IMR-90 (cell line): ENCODE data around the gene SRSF10. TPM values are rescaled to one million over a fixed set of nuclear protein-coding genes. Genes with fewer than 3 reads are reported as not detected.

Experiments used
- ATAC-seq: fragments of 200-7000 bp; cut with Tn5 transposase; 2 replicates; pipeline ENCODE4 v1.9.1; 2020; ENCODE audit warnings: low read depth, mild to moderate bottlenecking, moderate library complexity
- BruUV-seq: library from RNA; stranded (reverse); fragments of 400-500 nt; replicated peaks from 2 replicates; lab custom pipeline; 2021; lab: Mats Ljungman, UMichigan
- CTCF ChIA-PET: fragments of 300-600 bp; formaldehyde crosslinking; extraction: SDS; loops from one replicate; lab custom pipeline; 2021; ENCODE audit warnings: antibody characterized with exemption; lab: Yijun Ruan, JAX
- POLR2A ChIA-PET: fragments of 300-600 bp; sonication (Branson Sonifier 250); formaldehyde crosslinking; loops from one replicate; lab custom pipeline; 2022; ENCODE audit warnings: antibody characterized with exemption; ENCODE audit not compliant: unreplicated experiment; lab: Charles Lee
- DNase-seq: peaks from one replicate; pipeline ENCODE4 v3.0.0; 2013
- H2AFZ ChIP-seq: replicated peaks from 2 replicates; pipeline ENCODE3; 2013; ENCODE audit warnings: low read length, mild to moderate bottlenecking; ENCODE audit not compliant: poor library complexity
- H2AK5ac ChIP-seq: 2 replicates; pipeline ENCODE4 v1.6.1; 2013; ENCODE audit warnings: low read depth, low read length, inconsistent platforms
- H2AK9ac ChIP-seq: replicated peaks from 2 replicates; pipeline ENCODE3; 2013; ENCODE audit warnings: mild to moderate bottlenecking, low read depth, low read length, moderate library complexity; ENCODE audit not compliant: poor library complexity
- H2BK120ac ChIP-seq: 2 replicates; pipeline ENCODE4 v1.6.1; 2013; ENCODE audit warnings: low read depth, low read length, inconsistent platforms
- H2BK15ac ChIP-seq: 3 replicates; pipeline ENCODE4 v1.6.1; 2013; ENCODE audit warnings: low read depth, low read length, inconsistent platforms
- H2BK20ac ChIP-seq: 2 replicates; pipeline ENCODE4 v1.6.1; 2013; ENCODE audit warnings: low read depth, mild to moderate bottlenecking, inconsistent platforms, low read length, moderate library complexity
- H2BK5ac ChIP-seq: 2 replicates; pipeline ENCODE4 v1.6.1; 2013; ENCODE audit warnings: mild to moderate bottlenecking, low read depth, low read length, inconsistent platforms; ENCODE audit not compliant: poor library complexity, severe bottlenecking
- H3K14ac ChIP-seq: replicated peaks from 2 replicates; pipeline ENCODE4 v1.6.1; 2013; ENCODE audit warnings: low read depth, low read length, inconsistent platforms
- H3K18ac ChIP-seq: 2 replicates; pipeline ENCODE4 v1.6.1; 2013; ENCODE audit warnings: low read depth, low read length, control low read depth
- H3K23ac ChIP-seq: 2 replicates; pipeline ENCODE4 v1.6.1; 2013; ENCODE audit warnings: low read depth, low read length, inconsistent platforms
- H3K27ac ChIP-seq: 2 replicates; pipeline ENCODE4 v1.5.1; 2013; ENCODE audit warnings: mild to moderate bottlenecking, control low read depth, low read length; ENCODE audit not compliant: insufficient read depth
- H3K27me3 ChIP-seq: 2 replicates; pipeline ENCODE4 v1.6.1; 2013; ENCODE audit warnings: low read length; ENCODE audit not compliant: control insufficient read depth, insufficient read depth
- H3K36me3 ChIP-seq: 2 replicates; pipeline ENCODE4 v1.6.1; 2013; ENCODE audit warnings: low read length, mixed read lengths; ENCODE audit not compliant: control insufficient read depth, insufficient read depth
- H3K4ac ChIP-seq: 2 replicates; pipeline ENCODE4 v1.6.1; 2013; ENCODE audit warnings: low read depth, low read length, inconsistent platforms
- H3K4me1 ChIP-seq: 2 replicates; pipeline ENCODE4 v1.6.1; 2013; ENCODE audit warnings: low read length, mixed read lengths; ENCODE audit not compliant: control insufficient read depth, insufficient read depth
- H3K4me2 ChIP-seq: 2 replicates; pipeline ENCODE4 v1.6.1; 2013; ENCODE audit warnings: low read depth, mild to moderate bottlenecking, control low read depth, low read length, moderate library complexity
- H3K4me3 ChIP-seq: 2 replicates; pipeline ENCODE4 v1.5.1; 2013; ENCODE audit warnings: low read depth, mild to moderate bottlenecking, control low read depth, low read length, moderate library complexity; ENCODE audit not compliant: insufficient read depth
- H3K56ac ChIP-seq: 2 replicates; pipeline ENCODE4 v1.6.1; 2013; ENCODE audit warnings: low read length, inconsistent platforms; ENCODE audit not compliant: insufficient read depth; ENCODE audit errors: extremely low read depth
- H3K79me1 ChIP-seq, 2 experiments: 2 replicates each; pipeline ENCODE4 v1.6.1; 2013; ENCODE audit warnings: low read length in 2 of 2, inconsistent platforms in 1 of 2, low read depth in 1 of 2
- H3K9ac ChIP-seq: 2 replicates; pipeline ENCODE4 v1.6.1; 2013; ENCODE audit warnings: low read depth, low read length, control low read depth
- H3K9me1 ChIP-seq: 2 replicates; pipeline ENCODE4 v1.6.1; 2013; ENCODE audit warnings: low read length, inconsistent platforms; ENCODE audit not compliant: insufficient read depth
- H3K9me3 ChIP-seq: 2 replicates; pipeline ENCODE4 v1.6.1; 2013; ENCODE audit warnings: low read length; ENCODE audit not compliant: control insufficient read depth, insufficient read depth
- H4K20me1 ChIP-seq: 2 replicates; pipeline ENCODE4 v1.6.1; 2013; ENCODE audit warnings: low read length, inconsistent platforms; ENCODE audit not compliant: insufficient read depth
- H4K5ac ChIP-seq: 2 replicates; pipeline ENCODE4 v1.6.1; 2013; ENCODE audit warnings: mild to moderate bottlenecking, low read depth, low read length, control low read depth
- H4K8ac ChIP-seq, 2 experiments: 2 replicates each; pipeline ENCODE4 v1.6.1; 2013; ENCODE audit warnings: low read depth in 2 of 2, low read length in 2 of 2, control low read depth in 1 of 2, inconsistent platforms in 1 of 2
- H4K91ac ChIP-seq: 2 replicates; pipeline ENCODE4 v1.6.1; 2013; ENCODE audit warnings: low read depth, low read length, inconsistent platforms; ENCODE audit not compliant: insufficient read depth
- BHLHE40 ChIP-seq: fragments of 150-350 bp; IDR thresholded peaks from 2 replicates; pipeline ENCODE4 v1.6.1; 2016; ENCODE audit warnings: mild to moderate bottlenecking, low read depth, low read length
- CEBPB ChIP-seq: IDR thresholded peaks from 2 replicates; pipeline ENCODE4 v1.6.1; 2012; ENCODE audit warnings: low read depth, low read length, improper control_type of control experiment
- CHD1 ChIP-seq: IDR thresholded peaks from 2 replicates; pipeline ENCODE4 v1.6.1; 2012; ENCODE audit warnings: low read depth, low read length, improper control_type of control experiment
- CTCF ChIP-seq: conservative IDR thresholded peaks from 2 replicates; pipeline ENCODE4 v1.5.1; 2012; ENCODE audit warnings: mild to moderate bottlenecking, low read depth, low read length, improper control_type of control experiment
- ELK1 ChIP-seq: fragments of 150-350 bp; IDR thresholded peaks from 2 replicates; pipeline ENCODE4 v1.6.1; 2016; ENCODE audit warnings: low read depth, mild to moderate bottlenecking, low read length, moderate library complexity, borderline replicate concordance
- FOS ChIP-seq: fragments of 150-350 bp; IDR thresholded peaks from 2 replicates; pipeline ENCODE4 v1.6.1; 2016; ENCODE audit warnings: low read depth, low read length
- MAZ ChIP-seq: IDR thresholded peaks from 2 replicates; pipeline ENCODE4 v1.6.1; 2012; ENCODE audit warnings: low read depth, mild to moderate bottlenecking, low read length, improper control_type of control experiment, moderate library complexity, borderline replicate concordance
- MXI1 ChIP-seq: IDR thresholded peaks from 2 replicates; pipeline ENCODE4 v1.6.1; 2012; ENCODE audit warnings: low read depth, mild to moderate bottlenecking, low read length, moderate library complexity, borderline replicate concordance
- POLR2A ChIP-seq: IDR thresholded peaks from 2 replicates; pipeline ENCODE4 v1.6.1; 2012; ENCODE audit warnings: mild to moderate bottlenecking, low read depth, low read length
- RAD21 ChIP-seq: IDR thresholded peaks from 2 replicates; pipeline ENCODE4 v1.6.1; 2012; ENCODE audit warnings: low read length, improper control_type of control experiment
- RCOR1 ChIP-seq: IDR thresholded peaks from 2 replicates; pipeline ENCODE4 v1.6.1; 2012; ENCODE audit warnings: mild to moderate bottlenecking, low read length, improper control_type of control experiment; ENCODE audit not compliant: insufficient replicate concordance
- RFX5 ChIP-seq: IDR thresholded peaks from 2 replicates; pipeline ENCODE4 v1.8.0; 2012; ENCODE audit warnings: low read depth, mild to moderate bottlenecking, low read length, moderate library complexity
- WGBS, 2 experiments: methylation state at CpG; one replicate each; pipeline versions ENCODE4 v1.1.5 to v1.1.7; 2013; ENCODE audit warnings: missing lambda C conversion rate in 2 of 2; ENCODE audit not compliant: insufficient read length in 1 of 2; ENCODE audit errors: extremely low coverage in 2 of 2; 5-methylcytosine and 5-hydroxymethylcytosine counted together
- dilution Hi-C: fragments of 300-500 bp; cut with HindIII; formaldehyde crosslinking; loops from one replicate; pipeline ENCODE4 v1.14.3; 2018; ENCODE audit warnings: low sequenced_read_pairs; ENCODE audit not compliant: unreplicated experiment
- in situ Hi-C: fragments of 300-500 bp; cut with MboI; formaldehyde crosslinking; loops from 3 replicates; pipeline ENCODE4 v1.14.3; 2019; ENCODE audit warnings: low sequenced_read_pairs, inconsistent platforms, mixed read lengths
- intact Hi-C: fragments of 100-400 bp; cut with micrococcal nuclease; formaldehyde crosslinking; loops from 2 replicates; pipeline ENCODE4 v1.10.0; 2022
- polyA plus RNA-seq, 3 experiments: library from polyadenylated mRNA; depleted of rRNA; stranded (reverse); fragments of >200 nt; gene quantifications; 2 replicates each; pipeline ENCODE4 v1.2.3, GENCODE V29; 2012; ENCODE audit warnings: low replicate concordance in 1 of 3
- total RNA-seq: library from RNA; depleted of rRNA; stranded (reverse); fragments of >200 nt; gene quantifications from 2 replicates; pipeline ENCODE4 v1.2.3, GENCODE V29; 2012

The SRSF10 gene
- total and polyA plus RNA-seq, 2 of the 4 experiments (the other 2 are of a cell fraction): 90.1 to 110 TPM

DNA sequence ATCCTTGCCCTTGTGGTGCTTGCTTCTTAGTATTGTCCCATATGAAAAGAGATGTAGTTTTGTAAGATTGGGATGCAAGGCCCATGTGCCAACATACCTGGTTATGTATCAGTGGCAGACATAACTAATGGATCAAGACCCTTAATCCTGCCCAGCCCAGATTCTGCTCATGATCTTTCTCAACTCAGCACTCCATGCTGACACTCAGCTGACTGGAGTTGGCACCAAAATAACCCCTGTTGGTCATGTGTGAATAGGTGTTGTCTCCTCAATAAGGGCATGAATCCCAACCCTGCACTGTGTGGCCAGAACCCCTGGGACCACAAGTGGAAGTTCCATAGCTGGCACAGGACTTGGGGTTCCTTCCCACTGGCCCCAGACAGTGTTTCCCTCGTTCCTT lies 53.0 kb downstream of the SRSF10 start:
- H2AK5ac ChIP-seq: no peak overlapping the region
- no peak overlapping the region for H3K14ac ChIP-seq
- no peak overlapping the region for H2BK20ac ChIP-seq
- no peak overlapping the region for H3K4me2 ChIP-seq
- WGBS, 2 experiments: no CpG with 5 or more reads among the region's 1 CpG
- in situ Hi-C loops: no loop called here
- no peak overlapping the region for H4K5ac ChIP-seq
- no peaks in the 10 kb centered on the region for H3K9me1 ChIP-seq
- H3K9me3 ChIP-seq: no peaks in the 10 kb centered on the region
- ChIA-PET POLR2A (no interaction called here), CTCF (no interaction called here)
- no peak overlapping the region for H3K23ac ChIP-seq
- no peak overlapping the region for H3K18ac ChIP-seq
- H4K8ac ChIP-seq: no peak overlapping the region
- H2AK9ac ChIP-seq: no peak overlapping the region
- H2BK5ac ChIP-seq: no peak overlapping the region
- H3K27me3 ChIP-seq: peaks cover 16% of the 10 kb centered on the region
- no peak overlapping the region for H2BK15ac ChIP-seq
- no TSS peak for BruUV-seq
- H3K4me3 ChIP-seq: no peak overlapping the region
- dilution Hi-C loops: no loop called here
- H2BK120ac ChIP-seq: no peak overlapping the region
- no peaks in the 10 kb centered on the region for H3K79me1 ChIP-seq
- H3K27ac ChIP-seq: no peak overlapping the region
- H2AFZ ChIP-seq: no peak overlapping the region
- ATAC-seq (no peak), DNase-seq (no peak)
- intact Hi-C loops: no loop called here
- no peak overlapping the region for H3K56ac ChIP-seq
- H4K20me1 ChIP-seq: no peaks in the 10 kb centered on the region
- H3K9ac ChIP-seq: no peak overlapping the region
- H3K4ac ChIP-seq: no peak overlapping the region
- TF ChIP-seq CTCF (no peak), RAD21 (no peak), BHLHE40 (no peak), ELK1 (no peak), MXI1 (no peak), CEBPB (no peak), RFX5 (no peak), POLR2A (no peak), FOS (no peak), RCOR1 (no peak), MAZ (no peak), CHD1 (no peak)
- no peak overlapping the region for H4K91ac ChIP-seq
- no peaks in the 10 kb centered on the region for H3K4me1 ChIP-seq
- H3K36me3 ChIP-seq: no peaks in the 10 kb centered on the region
